Peyer's patch (tissue), 4 donors: ENCODE results near the gene CDKL1. TPM values are rescaled to one million over a fixed set of nuclear protein-coding genes. Genes with fewer than 3 reads are reported as not detected.

Source experiments
- DNase-seq, 3 donors: peaks; one replicate each; pipeline ENCODE4 v3.0.0-alpha.2; 2017 to 2019
- H3K27ac ChIP-seq, 4 donors: fragments of 200-600 bp; sonication (generic); one replicate each; pipeline ENCODE4 v1.5.1; 2016 to 2019
- H3K27me3 ChIP-seq, 2 donors: fragments of 200-600 bp; sonication (generic); one replicate each; pipeline ENCODE4 v1.5.1; 2019
- H3K36me3 ChIP-seq, 3 donors: fragments of 200-600 bp; sonication (generic); one replicate each; pipeline ENCODE4 v1.5.1; 2016 to 2019
- H3K4me1 ChIP-seq, 4 donors: fragments of 200-600 bp; sonication (generic); one replicate each; pipeline ENCODE4 v1.5.1; 2016 to 2019
- H3K4me3 ChIP-seq, 4 donors: fragments of 200-600 bp; sonication (generic); 1 replicate in 3 of 4; 2 replicates in 1 of 4; pipeline ENCODE4 v1.5.1; 2016 to 2019; ENCODE audit warnings: mild to moderate bottlenecking in 1 of 4
- H3K9me3 ChIP-seq, 4 donors: fragments of 200-600 bp; sonication (generic); one replicate each; pipeline ENCODE4 v1.5.1; 2016 to 2019; ENCODE audit warnings: mild to moderate bottlenecking in 1 of 4
- POLR2A ChIP-seq, 2 donors: fragments of 450-650 bp; IDR thresholded peaks; one replicate each; pipeline ENCODE4 v1.5.1; 2017; ENCODE audit warnings: antibody characterized with exemption in 2 of 2, mild to moderate bottlenecking in 2 of 2, moderate library complexity in 2 of 2
- total RNA-seq, 4 donors: library from RNA; depleted of rRNA; stranded (reverse); fragments of >200 nt; gene quantifications; one replicate each; pipeline ENCODE4 v1.1.0, GENCODE V29; 2016
- TF ChIP-seq, protein P1 (sequence below), 6 experiments: fragments of 450-650 bp in 4 of 6; fragments of 200-600 bp in 2 of 6; sonication (generic) in 1 of 6; IDR thresholded peaks; one replicate each; pipeline ENCODE4 v1.5.1; 2017 to 2019; ENCODE audit warnings: antibody characterized with exemption in 6 of 6, mild to moderate bottlenecking in 3 of 6, moderate library complexity in 1 of 6

CDKL1 gene
- total RNA-seq, 4 donors from 2014 or later: 11.3 to 20.4 (median 15.5) TPM

DNA sequence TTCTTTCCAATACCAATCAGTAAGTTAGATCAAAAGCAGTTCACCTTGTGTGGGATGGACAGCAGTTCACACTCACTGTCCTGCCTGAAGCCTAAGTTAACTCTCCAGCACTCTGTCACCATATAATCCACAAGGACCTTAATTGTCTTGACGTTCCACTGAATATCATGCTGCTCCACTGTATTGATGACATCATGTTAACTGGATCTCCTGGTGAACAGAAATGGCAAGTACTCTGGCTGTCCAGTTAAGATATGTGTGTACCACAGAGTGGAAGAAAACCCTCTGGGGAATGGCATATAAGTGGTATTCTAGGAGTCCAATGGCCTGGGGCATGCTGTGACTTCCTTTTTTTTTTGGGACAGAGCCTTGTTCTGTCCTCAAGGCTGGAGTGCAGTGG, 16.2 kb downstream of the CDKL1 start:
- H3K27me3 ChIP-seq: no peaks in the 10 kb centered on the region
- H3K9me3 ChIP-seq: no peaks in the 10 kb centered on the region
- no peak overlapping the region for H3K4me3 ChIP-seq
- H3K27ac ChIP-seq: no peak overlapping the region
- H3K36me3 ChIP-seq: no peaks in the 10 kb centered on the region
- no peak for DNase-seq
- TF ChIP-seq, protein P1, sequence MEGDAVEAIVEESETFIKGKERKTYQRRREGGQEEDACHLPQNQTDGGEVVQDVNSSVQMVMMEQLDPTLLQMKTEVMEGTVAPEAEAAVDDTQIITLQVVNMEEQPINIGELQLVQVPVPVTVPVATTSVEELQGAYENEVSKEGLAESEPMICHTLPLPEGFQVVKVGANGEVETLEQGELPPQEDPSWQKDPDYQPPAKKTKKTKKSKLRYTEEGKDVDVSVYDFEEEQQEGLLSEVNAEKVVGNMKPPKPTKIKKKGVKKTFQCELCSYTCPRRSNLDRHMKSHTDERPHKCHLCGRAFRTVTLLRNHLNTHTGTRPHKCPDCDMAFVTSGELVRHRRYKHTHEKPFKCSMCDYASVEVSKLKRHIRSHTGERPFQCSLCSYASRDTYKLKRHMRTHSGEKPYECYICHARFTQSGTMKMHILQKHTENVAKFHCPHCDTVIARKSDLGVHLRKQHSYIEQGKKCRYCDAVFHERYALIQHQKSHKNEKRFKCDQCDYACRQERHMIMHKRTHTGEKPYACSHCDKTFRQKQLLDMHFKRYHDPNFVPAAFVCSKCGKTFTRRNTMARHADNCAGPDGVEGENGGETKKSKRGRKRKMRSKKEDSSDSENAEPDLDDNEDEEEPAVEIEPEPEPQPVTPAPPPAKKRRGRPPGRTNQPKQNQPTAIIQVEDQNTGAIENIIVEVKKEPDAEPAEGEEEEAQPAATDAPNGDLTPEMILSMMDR (IDR thresholded peaks at IDR 0.05): no peak
- TF ChIP-seq POLR2A (IDR thresholded peaks at IDR 0.05): no peak
- H3K4me1 ChIP-seq: no peaks in the 10 kb centered on the region

DNA sequence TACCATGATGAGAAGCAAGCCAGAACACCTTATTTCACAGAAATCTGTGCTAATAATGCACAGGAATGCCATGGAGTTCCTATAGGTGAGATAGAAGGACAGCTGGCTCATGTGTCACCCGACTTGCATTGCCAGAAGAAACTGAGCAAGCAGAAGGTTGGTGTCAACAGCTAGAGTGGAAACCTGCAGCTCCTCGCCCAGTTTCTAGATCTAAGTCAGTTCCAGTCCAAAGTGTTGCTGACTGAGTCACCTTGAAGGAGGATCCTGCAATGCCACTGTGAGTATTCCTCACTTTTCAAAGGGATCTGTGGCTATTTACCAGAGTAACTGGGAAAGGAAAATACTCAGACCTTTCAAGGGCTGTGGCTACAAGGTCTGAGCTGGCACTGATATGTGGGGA, 17.1 kb downstream of the CDKL1 start:
- Histone ChIP-seq H3K27me3 (no peaks in the 10 kb centered on the region), H3K27ac (no peak overlapping the region), H3K36me3 (no peaks in the 10 kb centered on the region), H3K9me3 (no peaks in the 10 kb centered on the region), H3K4me1 (no peaks in the 10 kb centered on the region), H3K4me3 (no peak overlapping the region)
- no peak for DNase-seq
- no peak for TF ChIP-seq POLR2A (IDR thresholded peaks at IDR 0.05)
- TF ChIP-seq, protein P1 (IDR thresholded peaks at IDR 0.05): no peak

DNA sequence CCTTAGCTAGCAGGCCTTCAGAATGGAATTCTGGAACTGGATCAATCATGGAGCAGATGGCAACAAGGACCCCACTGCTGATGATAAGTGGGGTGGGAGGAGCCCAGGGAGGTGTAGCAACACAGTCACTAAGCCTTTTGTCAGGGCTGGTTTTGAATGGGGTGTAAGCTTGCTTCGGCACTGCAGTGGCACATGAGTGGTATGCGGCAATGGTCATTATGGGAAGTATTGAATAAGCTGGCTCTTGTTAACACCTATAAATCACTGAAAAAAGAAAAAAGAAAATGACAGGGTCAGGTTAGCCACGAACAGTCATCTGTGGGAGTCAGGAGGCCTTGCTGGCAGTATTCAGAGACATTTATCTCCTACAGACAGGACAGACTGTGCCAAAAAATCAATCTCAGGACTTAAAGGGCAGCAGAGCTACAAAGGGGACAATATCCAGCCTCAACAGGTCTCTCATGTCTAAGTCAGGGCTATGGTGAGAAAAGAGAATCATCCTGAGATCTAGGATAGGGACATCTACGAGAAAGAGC, 19.1 kb downstream of the CDKL1 start:
- H3K27ac ChIP-seq: no peak overlapping the region
- no peaks in the 10 kb centered on the region for H3K27me3 ChIP-seq
- DNase-seq: no peak
- H3K4me3 ChIP-seq: no peak overlapping the region
- H3K9me3 ChIP-seq: no peaks in the 10 kb centered on the region
- TF ChIP-seq POLR2A (IDR thresholded peaks at IDR 0.05): no peak
- TF ChIP-seq, protein P1 (IDR thresholded peaks at IDR 0.05): no peak
- no peaks in the 10 kb centered on the region for H3K4me1 ChIP-seq
- no peaks in the 10 kb centered on the region for H3K36me3 ChIP-seq

DNA sequence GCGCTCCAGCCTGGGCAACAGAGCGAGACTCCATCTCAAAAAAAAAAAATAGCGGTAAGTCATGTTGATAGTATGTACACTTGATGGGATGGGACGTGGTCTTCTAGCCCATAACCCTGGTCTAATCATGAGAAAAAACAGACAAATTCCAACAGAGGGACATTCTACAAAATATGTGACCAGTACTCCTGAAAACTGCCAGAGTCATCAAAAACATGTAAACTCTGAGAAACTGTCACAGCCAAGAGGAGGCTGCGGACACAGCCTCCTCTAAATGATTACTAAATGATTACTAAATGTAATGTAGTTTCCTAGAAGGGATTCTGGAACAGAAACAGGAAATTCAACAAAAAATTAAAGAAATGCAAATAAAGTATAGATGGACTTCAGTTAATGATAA, 20.9 kb downstream of the CDKL1 start:
- H3K9me3 ChIP-seq: no peaks in the 10 kb centered on the region
- H3K27me3 ChIP-seq: no peaks in the 10 kb centered on the region
- no peaks in the 10 kb centered on the region for H3K4me1 ChIP-seq
- no peaks in the 10 kb centered on the region for H3K36me3 ChIP-seq
- TF ChIP-seq, protein P1 (IDR thresholded peaks at IDR 0.05): no peak
- no peak for TF ChIP-seq POLR2A (IDR thresholded peaks at IDR 0.05)
- H3K27ac ChIP-seq: no peak overlapping the region
- H3K4me3 ChIP-seq: no peak overlapping the region
- no peak for DNase-seq

DNA sequence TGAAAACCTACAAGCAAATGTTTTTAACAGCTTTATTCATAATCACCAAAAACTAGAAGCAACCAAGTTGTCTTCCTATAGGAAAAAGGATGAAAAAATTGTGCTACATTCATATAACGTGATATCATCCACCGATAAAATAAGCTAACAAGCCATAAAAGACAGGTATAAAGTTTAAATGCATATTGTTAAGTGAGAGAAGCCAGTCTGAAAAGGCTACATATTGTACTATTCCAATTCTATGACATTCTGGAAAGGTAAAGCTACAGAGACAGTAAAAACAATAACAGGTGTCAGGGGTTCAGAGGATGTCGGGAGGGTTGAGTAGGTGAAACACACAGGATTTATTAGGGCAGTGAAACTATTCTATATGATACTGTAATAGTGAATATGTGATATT, 22.7 kb downstream of the CDKL1 start:
- DNase-seq: no peak
- Histone ChIP-seq H3K4me3 (no peak overlapping the region), H3K36me3 (no peaks in the 10 kb centered on the region), H3K9me3 (no peaks in the 10 kb centered on the region), H3K4me1 (no peaks in the 10 kb centered on the region), H3K27ac (no peak overlapping the region), H3K27me3 (no peaks in the 10 kb centered on the region)
- no peak for TF ChIP-seq POLR2A (IDR thresholded peaks at IDR 0.05)
- TF ChIP-seq, protein P1 (IDR thresholded peaks at IDR 0.05): no peak

DNA sequence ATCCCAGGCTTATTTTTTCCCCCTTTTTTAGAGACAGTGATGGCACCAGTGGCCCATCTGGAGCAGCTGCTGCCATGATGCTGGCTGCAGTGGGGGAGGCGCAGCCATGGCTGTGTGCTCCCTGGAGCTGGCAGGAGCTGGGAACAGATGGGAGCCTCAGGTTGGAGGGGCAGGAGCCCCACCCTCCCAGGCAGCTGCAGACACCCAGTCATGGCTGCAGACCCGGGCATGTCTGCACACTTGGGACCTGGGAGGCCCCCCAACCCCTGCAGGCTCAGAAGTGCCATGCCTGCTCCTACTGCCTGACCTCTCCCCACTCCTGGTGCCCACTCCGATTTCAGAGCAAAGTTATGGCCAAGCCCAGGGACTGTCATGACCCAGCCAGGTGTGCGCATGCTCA, 25.1 kb downstream of the CDKL1 start:
- Histone ChIP-seq H3K4me3 (no peak overlapping the region), H3K27me3 (no peaks in the 10 kb centered on the region), H3K9me3 (no peaks in the 10 kb centered on the region), H3K36me3 (no peaks in the 10 kb centered on the region), H3K4me1 (no peaks in the 10 kb centered on the region), H3K27ac (no peak overlapping the region)
- TF ChIP-seq POLR2A (IDR thresholded peaks at IDR 0.05): no peak
- TF ChIP-seq, protein P1 (IDR thresholded peaks at IDR 0.05): no peak
- DNase-seq: no peak
